ENCODE results near the gene SPATC1L.
"Not testable (repeated sequence)": the region's sequence is repeated elsewhere in the genome, so short reads cannot be mapped to it uniquely, and the experiment has no call there.

SPATC1L gene

DNA sequence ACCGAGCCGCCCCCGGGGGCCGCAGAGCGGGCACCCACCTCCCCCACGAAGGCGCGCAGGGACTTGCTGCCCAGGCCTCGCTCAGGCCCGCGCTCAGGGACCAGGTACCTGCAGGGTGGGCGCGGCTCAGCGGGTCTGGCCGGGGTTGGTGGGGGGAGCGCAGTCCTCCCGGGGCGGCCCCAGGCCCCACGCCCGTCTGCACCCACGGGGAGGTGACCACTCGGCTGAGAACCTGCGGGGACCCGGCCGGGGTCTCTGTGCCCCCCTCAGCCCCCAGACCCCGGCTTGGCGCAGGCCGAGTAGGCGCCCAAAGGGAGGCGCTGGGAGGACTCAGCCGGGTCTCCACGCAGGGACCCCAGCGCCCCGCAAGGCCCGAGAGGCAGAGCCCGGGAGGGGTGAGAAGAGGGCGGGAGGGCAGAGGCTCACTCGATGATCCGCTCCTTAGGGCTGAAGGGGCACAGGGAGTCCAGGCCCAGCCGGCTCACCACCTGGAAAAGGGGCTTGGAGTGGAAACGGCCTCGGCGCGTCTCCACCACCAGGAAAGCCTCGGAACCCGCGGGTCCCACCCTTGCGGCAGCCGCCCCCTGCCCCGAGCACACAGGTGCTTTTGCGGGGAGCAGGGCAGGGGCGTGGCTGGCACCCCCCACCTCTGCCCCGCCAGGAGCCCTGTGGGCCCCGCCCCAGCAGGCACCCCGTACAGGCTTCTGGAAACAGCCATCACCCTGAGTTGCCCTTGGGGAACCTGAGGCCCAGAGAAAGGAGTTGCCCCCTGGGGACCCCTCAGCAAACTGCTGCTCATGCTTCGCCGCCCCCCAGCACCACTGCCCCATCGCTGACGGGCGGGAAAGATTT lies 38.2 kb downstream of the SPATC1L start:
- no peak for DNase-seq (ENCODE audit: extremely low read depth, low read depth)
- TF ChIP-seq, protein P1, sequence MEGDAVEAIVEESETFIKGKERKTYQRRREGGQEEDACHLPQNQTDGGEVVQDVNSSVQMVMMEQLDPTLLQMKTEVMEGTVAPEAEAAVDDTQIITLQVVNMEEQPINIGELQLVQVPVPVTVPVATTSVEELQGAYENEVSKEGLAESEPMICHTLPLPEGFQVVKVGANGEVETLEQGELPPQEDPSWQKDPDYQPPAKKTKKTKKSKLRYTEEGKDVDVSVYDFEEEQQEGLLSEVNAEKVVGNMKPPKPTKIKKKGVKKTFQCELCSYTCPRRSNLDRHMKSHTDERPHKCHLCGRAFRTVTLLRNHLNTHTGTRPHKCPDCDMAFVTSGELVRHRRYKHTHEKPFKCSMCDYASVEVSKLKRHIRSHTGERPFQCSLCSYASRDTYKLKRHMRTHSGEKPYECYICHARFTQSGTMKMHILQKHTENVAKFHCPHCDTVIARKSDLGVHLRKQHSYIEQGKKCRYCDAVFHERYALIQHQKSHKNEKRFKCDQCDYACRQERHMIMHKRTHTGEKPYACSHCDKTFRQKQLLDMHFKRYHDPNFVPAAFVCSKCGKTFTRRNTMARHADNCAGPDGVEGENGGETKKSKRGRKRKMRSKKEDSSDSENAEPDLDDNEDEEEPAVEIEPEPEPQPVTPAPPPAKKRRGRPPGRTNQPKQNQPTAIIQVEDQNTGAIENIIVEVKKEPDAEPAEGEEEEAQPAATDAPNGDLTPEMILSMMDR (IDR thresholded peaks at IDR 0.05; ENCODE audit: low read depth, low read length) = no peak

DNA sequence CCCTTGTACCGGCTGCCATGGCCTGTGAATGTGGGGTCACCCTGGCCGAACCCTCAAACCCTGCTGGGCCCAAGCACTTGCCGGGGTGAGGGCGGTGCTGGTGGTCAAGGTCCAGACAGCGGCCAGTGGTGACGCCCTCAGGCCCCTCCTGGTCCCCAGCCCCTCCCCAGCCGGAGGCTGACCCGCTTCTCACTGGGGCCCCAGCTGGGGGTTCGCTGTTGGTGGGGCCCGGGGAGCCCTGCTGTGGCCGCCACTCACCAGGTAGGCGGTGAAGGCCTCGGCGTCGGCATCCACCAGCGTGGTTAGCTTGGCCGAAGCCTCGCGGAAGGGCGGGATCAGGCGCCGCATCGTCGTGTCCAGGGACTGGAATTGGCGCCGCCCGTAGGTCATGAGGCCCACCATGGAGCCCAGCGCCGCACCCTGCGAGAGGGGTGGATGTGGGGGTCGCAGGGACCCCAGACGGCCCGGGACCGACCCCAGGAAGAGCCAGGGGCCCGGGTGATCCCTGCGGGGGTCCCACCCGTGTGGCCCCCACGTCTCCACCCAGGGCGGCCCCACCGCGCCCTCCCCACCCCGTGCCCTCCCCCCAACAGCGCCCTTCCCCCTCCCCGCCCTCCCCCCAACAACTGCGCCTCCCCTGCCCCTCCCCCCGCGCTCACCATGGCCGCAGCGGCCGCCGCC lies 39.0 kb downstream of the SPATC1L start:
- no peak for DNase-seq (ENCODE audit: extremely low read depth, low read depth)
- TF ChIP-seq, protein P1 (IDR thresholded peaks at IDR 0.05; ENCODE audit: low read depth, low read length) = no peak

DNA sequence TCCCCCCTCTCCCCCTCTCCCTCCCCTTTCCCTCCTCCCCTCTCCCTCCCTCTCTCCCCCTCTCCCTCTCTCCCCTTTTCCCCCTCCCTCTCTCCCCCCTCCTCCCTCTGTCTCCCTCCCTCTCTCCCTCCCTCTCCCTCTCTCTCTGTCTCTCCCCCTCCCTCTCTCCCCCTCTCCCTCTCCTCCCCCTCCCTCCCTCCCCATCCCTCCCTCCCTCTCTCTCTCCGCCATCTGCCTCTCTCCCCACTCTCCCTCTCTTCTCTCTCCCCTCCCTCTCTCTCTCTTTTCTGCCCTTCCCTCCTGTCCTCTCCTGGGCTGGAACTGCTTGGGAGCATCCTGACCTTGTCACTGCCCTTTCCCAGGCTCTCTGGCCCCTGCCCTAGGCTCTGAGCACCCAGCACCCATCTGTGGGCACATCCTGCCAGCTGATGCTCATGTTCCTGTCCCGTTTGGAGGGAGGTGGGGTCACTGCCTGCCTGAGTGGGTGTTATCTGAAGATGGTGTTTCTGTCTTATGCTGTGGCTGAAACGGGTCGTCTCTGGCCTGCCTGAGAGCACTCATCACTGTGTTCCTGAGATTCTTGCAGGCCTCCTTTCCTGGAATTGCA lies 39.7 kb downstream of the SPATC1L start:
- TF ChIP-seq, protein P1 (IDR thresholded peaks at IDR 0.05; ENCODE audit: low read depth, low read length) = no peak
- DNase-seq (ENCODE audit: extremely low read depth, low read depth) = no peak

DNA sequence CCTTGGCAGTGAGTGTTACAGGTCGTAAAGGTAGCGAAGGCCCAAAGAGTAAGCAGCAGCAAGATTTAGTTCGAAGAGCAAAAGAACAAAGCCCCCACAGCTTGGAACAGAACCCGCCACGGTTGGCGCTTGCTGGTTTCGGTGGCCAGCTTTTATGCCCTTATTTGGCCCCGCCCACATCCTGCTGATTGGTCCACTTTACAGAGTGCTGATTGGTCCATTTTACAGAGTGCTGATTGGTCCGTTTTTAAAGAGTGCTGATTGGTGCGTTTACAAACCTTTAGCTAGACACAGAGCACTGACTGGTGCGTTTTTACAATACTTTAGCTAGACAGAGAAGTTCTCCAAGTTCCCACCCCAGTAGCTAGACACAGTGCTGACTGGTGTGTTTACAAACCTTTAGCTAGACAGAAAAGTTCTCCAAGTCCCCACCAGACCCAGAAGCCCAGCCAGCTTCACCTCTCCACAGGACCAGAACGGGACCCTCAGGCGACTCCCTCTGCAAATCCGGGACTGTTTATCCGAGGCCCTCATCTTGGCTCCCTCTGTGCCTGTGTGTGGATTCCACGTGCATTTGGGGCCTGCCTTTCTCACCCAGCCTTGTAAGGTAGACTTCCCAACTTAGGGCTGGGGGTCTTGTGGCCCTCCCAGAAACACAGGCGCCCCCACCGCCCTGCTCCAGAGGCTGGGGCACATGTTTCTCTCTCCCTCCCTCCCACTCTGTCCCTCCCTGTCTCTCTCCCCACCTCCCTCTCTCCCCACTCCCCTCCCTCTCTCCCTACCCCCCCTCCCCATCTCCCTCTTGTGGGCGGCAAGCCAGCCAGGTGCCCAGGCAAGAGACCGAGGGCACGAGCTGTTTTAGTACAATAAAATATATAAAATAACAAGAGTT lies 41.4 kb downstream of the SPATC1L start:
- TF ChIP-seq, protein P1 (IDR thresholded peaks at IDR 0.05; ENCODE audit: low read depth, low read length) = no peak
- DNase-seq (ENCODE audit: extremely low read depth, low read depth) = no peak

DNA sequence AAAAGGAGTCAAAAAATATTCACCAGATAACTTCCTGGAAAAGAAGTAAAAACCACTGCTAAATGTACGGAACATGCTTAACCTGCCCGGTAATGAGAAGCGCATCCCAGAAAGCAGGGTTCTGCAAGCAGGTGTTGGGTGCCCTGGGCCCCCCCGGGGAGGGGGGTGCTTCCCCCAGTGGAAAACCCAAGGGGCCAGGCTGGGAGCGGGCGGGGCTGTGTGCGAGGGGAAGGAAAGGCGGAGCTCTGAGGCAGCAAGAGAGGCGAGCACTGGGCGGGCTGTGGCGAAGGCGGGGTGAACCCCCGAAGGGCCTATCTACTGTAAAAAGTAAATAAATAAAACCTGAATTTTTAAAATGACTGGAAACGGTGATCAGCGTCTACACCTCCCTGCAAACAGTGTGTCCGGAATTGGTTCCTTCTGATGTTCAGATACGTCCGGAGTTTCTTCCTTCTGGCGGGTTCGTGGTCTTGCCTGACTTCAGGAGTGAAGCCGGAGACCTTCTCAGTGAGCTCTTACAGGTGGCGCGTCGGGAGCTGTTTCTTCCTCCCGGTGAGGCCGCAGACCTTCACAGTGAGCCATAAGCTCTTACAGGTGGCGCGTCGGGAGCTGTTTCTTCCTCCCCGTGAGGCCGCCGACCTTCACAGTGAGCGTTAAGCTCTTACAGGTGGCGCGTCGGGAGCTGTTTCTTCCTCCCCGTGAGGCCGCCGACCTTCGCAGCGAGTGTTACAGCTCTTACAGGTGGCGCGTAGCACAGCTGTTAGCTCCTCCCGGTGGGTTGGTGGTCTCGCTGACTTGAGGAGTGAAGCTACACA lies 42.3 kb downstream of the SPATC1L start:
- no peak for DNase-seq (ENCODE audit: extremely low read depth, low read depth)
- TF ChIP-seq, protein P1 (IDR thresholded peaks at IDR 0.05; ENCODE audit: low read depth, low read length) = no peak

DNA sequence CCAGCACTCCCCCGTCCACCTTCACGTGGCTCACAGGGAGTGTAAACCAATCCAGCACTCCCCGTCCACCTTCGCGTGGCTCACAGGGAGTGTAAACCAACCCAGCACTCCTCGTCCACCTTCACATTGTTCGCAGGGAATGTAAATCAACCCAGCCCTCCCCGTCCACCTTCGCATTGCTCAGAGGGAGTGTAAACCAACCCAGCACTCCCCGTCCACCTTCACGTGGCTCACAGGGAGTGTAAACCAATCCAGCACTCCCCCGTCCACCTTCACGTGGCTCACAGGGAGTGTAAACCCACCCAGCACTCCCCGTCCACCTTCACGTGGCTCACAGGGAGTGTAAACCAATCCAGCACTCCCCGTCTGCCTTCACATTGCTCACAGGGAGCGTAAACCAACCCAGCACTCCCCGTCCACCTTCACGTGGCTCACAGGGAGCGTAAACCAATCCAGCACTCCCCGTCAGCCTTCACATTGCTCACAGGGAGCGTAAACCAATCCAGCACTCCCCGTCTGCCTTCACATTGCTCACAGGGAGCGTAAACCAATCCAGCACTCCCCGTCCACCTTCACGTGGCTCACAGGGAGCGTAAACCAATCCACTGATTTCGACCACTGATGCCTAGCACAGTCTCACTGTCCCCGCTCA lies 43.8 kb downstream of the SPATC1L start:
- not testable (repeated sequence) for DNase-seq (ENCODE audit: extremely low read depth, low read depth)
